GM18951 (cell line): ENCODE results near the gene F2.

ENCODE experiments used
- POLR2A ChIP-seq: IDR thresholded peaks from 4 replicates; pipeline ENCODE4 v1.6.1; 2011; ENCODE audit warnings: mild to moderate bottlenecking; ENCODE audit not compliant: insufficient read length, insufficient read depth; ENCODE audit errors: extremely low read depth
- in situ Hi-C: fragments of 300-500 bp; cut with MboI; formaldehyde crosslinking; loops from one replicate; pipeline ENCODE4 v1.12.0; 2022; ENCODE audit warnings: low sequenced_read_pairs, mixed read lengths, inconsistent platforms; ENCODE audit not compliant: unreplicated experiment

The F2 gene

GRCh38 chr11:46718155-46719019, 626 bp upstream of the F2 start:
- TF ChIP-seq POLR2A = no peak
- in situ Hi-C loops = loop anchor here (10.0 kb wide), 1 partner anchor 284 kb away; no protein-coding TSS in a partner anchor

- in situ Hi-C loops = loop anchor here (10.0 kb wide), 1 partner anchor 285 kb away; no protein-coding TSS in a partner anchor
- no peak for TF ChIP-seq POLR2A
These were observed 668 bp downstream of the F2 start for GRCh38 chr11:46719543-46720218.

GRCh38 chr11:46721286-46721685, 2.3 kb downstream of the F2 start:
- in situ Hi-C loops = no loop called here
- TF ChIP-seq POLR2A = no peak

GRCh38 chr11:46722566-46723358, 3.7 kb downstream of the F2 start:
- in situ Hi-C loops = no loop called here
- no peak for TF ChIP-seq POLR2A

GRCh38 chr11:46723359-46723680, 4.3 kb downstream of the F2 start:
- TF ChIP-seq POLR2A = no peak
- in situ Hi-C loops = no loop called here

GRCh38 chr11:46724088-46724487, 5.1 kb downstream of the F2 start:
- TF ChIP-seq POLR2A = no peak
- in situ Hi-C loops = no loop called here

GRCh38 chr11:46725338-46726205, 6.6 kb downstream of the F2 start:
- in situ Hi-C loops = no loop called here
- no peak for TF ChIP-seq POLR2A

GRCh38 chr11:46726206-46726862, 7.3 kb downstream of the F2 start:
- in situ Hi-C loops = no loop called here
- TF ChIP-seq POLR2A = no peak

- TF ChIP-seq POLR2A = no peak
- in situ Hi-C loops = no loop called here
These were observed 9.1 kb downstream of the F2 start for GRCh38 chr11:46727952-46728658.

GRCh38 chr11:46728659-46729040, 9.6 kb downstream of the F2 start:
- TF ChIP-seq POLR2A = no peak
- in situ Hi-C loops = no loop called here
